Caco-2 (cell line): Measurements from ENCODE around the gene GNGT1. TPM values are rescaled to one million over a fixed set of nuclear protein-coding genes. Genes with fewer than 3 reads are reported as not detected.

Experiments
- BruUV-seq: library from RNA; stranded (reverse); fragments of 400-500 nt; replicated peaks from 2 replicates; lab custom pipeline; 2021; lab: Mats Ljungman, UMichigan
- CTCF ChIA-PET: fragments of 300-600 bp; sonication (Branson Sonifier 250); formaldehyde crosslinking; loops from one replicate; lab custom pipeline; 2022; ENCODE audit warnings: antibody characterized with exemption; lab: Charles Lee
- POLR2A ChIA-PET: fragments of 300-600 bp; sonication (Branson Sonifier 250); formaldehyde crosslinking; loops from one replicate; lab custom pipeline; 2022; ENCODE audit warnings: antibody characterized with exemption; lab: Charles Lee
- DNase-seq, 2 experiments: peaks; one replicate each; pipeline versions ENCODE4 v3.0.0 to v3.0.0-alpha.2; 2020 to 2022
- H3K27me3 ChIP-seq: replicated peaks from 2 replicates; pipeline ENCODE4 v1.6.0; 2011; ENCODE audit warnings: low read length; ENCODE audit not compliant: control insufficient read depth, insufficient read depth
- H3K36me3 ChIP-seq: 2 replicates; pipeline ENCODE4 v1.5.1; 2011; ENCODE audit warnings: low read length; ENCODE audit not compliant: control insufficient read depth, insufficient read depth
- H3K4me1 ChIP-seq: fragments of 250-450 bp; sonication (Bioruptor Pico); 2 replicates; pipeline ENCODE4 v1.5.1; 2020; ENCODE audit warnings: mild to moderate bottlenecking
- H3K4me3 ChIP-seq: 2 replicates; pipeline ENCODE4 v1.5.1; 2011; ENCODE audit warnings: low read depth, mild to moderate bottlenecking, control low read depth, low read length
- H3K9me3 ChIP-seq: fragments of 250-450 bp; sonication (Bioruptor Pico); 2 replicates; pipeline ENCODE4 v1.5.1; 2020; ENCODE audit warnings: mild to moderate bottlenecking, moderate library complexity
- H3K27ac Mint-ChIP-seq: one replicate; pipeline ENCODE4 v1.8.0; 2022; ENCODE audit warnings: mixed read lengths; ENCODE audit not compliant: unreplicated experiment
- H3K27me3 Mint-ChIP-seq: one replicate; pipeline ENCODE4 v1.8.0; 2022; ENCODE audit warnings: mixed read lengths; ENCODE audit not compliant: insufficient read depth, unreplicated experiment
- H3K36me3 Mint-ChIP-seq: one replicate; pipeline ENCODE4 v1.8.0; 2022; ENCODE audit warnings: mild to moderate bottlenecking, mixed read lengths; ENCODE audit not compliant: insufficient read depth, unreplicated experiment
- H3K4me1 Mint-ChIP-seq: one replicate; pipeline ENCODE4 v1.8.0; 2022; ENCODE audit warnings: low read depth, mixed read lengths; ENCODE audit not compliant: unreplicated experiment
- H3K4me3 Mint-ChIP-seq: one replicate; pipeline ENCODE4 v1.8.0; 2022; ENCODE audit warnings: mild to moderate bottlenecking, moderate library complexity, mixed read lengths; ENCODE audit not compliant: unreplicated experiment
- H3K9me3 Mint-ChIP-seq: one replicate; pipeline ENCODE4 v1.8.0; 2022; ENCODE audit warnings: mixed read lengths; ENCODE audit not compliant: unreplicated experiment
- CTCF ChIP-seq, 2 experiments: fragments of 200-600 bp in 1 of 2; IDR thresholded peaks; 1 replicate in 1 of 2; 2 replicates in 1 of 2; pipeline versions ENCODE4 v1.5.1 to v1.8.0; 2011 to 2022; ENCODE audit warnings: antibody characterized with exemption in 1 of 2, control low read depth in 1 of 2, inconsistent platforms in 1 of 2, low read depth in 1 of 2, low read length in 1 of 2, mild to moderate bottlenecking in 1 of 2, moderate library complexity in 1 of 2; ENCODE audit not compliant: insufficient read depth in 1 of 2, severe bottlenecking in 1 of 2, unreplicated experiment in 1 of 2
- intact Hi-C: fragments of 100-400 bp; cut with micrococcal nuclease; formaldehyde crosslinking; loops from one replicate; pipeline ENCODE4 v1.10.0; 2022; ENCODE audit not compliant: unreplicated experiment
- total RNA-seq: library from RNA; stranded (reverse); gene quantifications from 2 replicates; pipeline ENCODE4 v1.2.3, GENCODE V29; 2022

Gene GNGT1
- total RNA-seq, 1 experiment from 2014 or later: 0.54 TPM

GRCh38 chr7:93941945-93942344 lies 35.6 kb downstream of the GNGT1 start:
- peaks cover 3% of the 10 kb centered on the region; the same call in 1 of the 2 replicates for H3K4me1 ChIP-seq
- no peak overlapping the region for H3K27ac Mint-ChIP-seq
- ChIA-PET POLR2A (no interaction called here), CTCF (no interaction called here)
- no peaks in the 10 kb centered on the region for H3K36me3 ChIP-seq
- no peak for DNase-seq
- no peaks in the 10 kb centered on the region for H3K27me3 ChIP-seq
- no peak for TF ChIP-seq CTCF (IDR thresholded peaks at IDR 0.05; ENCODE audit: insufficient read depth in 1 of 2, low read depth in 1 of 2, low read length in 1 of 2, severe bottlenecking in 1 of 2, unreplicated experiment in 1 of 2)
- H3K27me3 Mint-ChIP-seq: peaks cover 23% of the 10 kb centered on the region
- H3K4me1 Mint-ChIP-seq: no peaks in the 10 kb centered on the region
- H3K4me3 Mint-ChIP-seq: no peak overlapping the region
- no peaks in the 10 kb centered on the region for H3K9me3 Mint-ChIP-seq
- no peak overlapping the region for H3K4me3 ChIP-seq
- H3K9me3 ChIP-seq: no peaks in the 10 kb centered on the region
- no TSS peak for BruUV-seq
- intact Hi-C loops: no loop called here
- H3K36me3 Mint-ChIP-seq: no peaks in the 10 kb centered on the region

- no peak overlapping the region for H3K4me3 ChIP-seq
- ChIA-PET CTCF (no interaction called here), POLR2A (no interaction called here)
- Mint-ChIP-seq H3K27ac (no peak overlapping the region), H3K36me3 (no peaks in the 10 kb centered on the region), H3K4me1 (no peaks in the 10 kb centered on the region), H3K4me3 (no peak overlapping the region), H3K27me3 (peaks cover 23% of the 10 kb centered on the region), H3K9me3 (no peaks in the 10 kb centered on the region)
- intact Hi-C loops: no loop called here
- TF ChIP-seq CTCF (IDR thresholded peaks at IDR 0.05; ENCODE audit: insufficient read depth in 1 of 2, low read depth in 1 of 2, low read length in 1 of 2, severe bottlenecking in 1 of 2, unreplicated experiment in 1 of 2): no peak
- peaks cover 3% of the 10 kb centered on the region; the same call in 1 of the 2 replicates for H3K4me1 ChIP-seq
- H3K36me3 ChIP-seq: no peaks in the 10 kb centered on the region
- DNase-seq: no peak
- no peaks in the 10 kb centered on the region for H3K27me3 ChIP-seq
- no TSS peak for BruUV-seq
- no peaks in the 10 kb centered on the region for H3K9me3 ChIP-seq
Observed at GRCh38 chr7:93943816-93944540, 37.6 kb downstream of the GNGT1 start.

GRCh38 chr7:93944673-93945072 lies 38.3 kb downstream of the GNGT1 start:
- no peaks in the 10 kb centered on the region for H3K4me1 Mint-ChIP-seq
- Histone ChIP-seq H3K36me3 (no peaks in the 10 kb centered on the region), H3K4me1 (peaks cover 3% of the 10 kb centered on the region; the same call in 1 of the 2 replicates), H3K9me3 (no peaks in the 10 kb centered on the region), H3K4me3 (no peak overlapping the region), H3K27me3 (no peaks in the 10 kb centered on the region)
- H3K36me3 Mint-ChIP-seq: no peaks in the 10 kb centered on the region
- no peak for DNase-seq
- no TSS peak for BruUV-seq
- intact Hi-C loops: no loop called here
- ChIA-PET POLR2A (no interaction called here), CTCF (no interaction called here)
- H3K27me3 Mint-ChIP-seq: peaks cover 23% of the 10 kb centered on the region
- no peak overlapping the region for H3K4me3 Mint-ChIP-seq
- H3K9me3 Mint-ChIP-seq: no peaks in the 10 kb centered on the region
- no peak overlapping the region for H3K27ac Mint-ChIP-seq
- no peak for TF ChIP-seq CTCF (IDR thresholded peaks at IDR 0.05; ENCODE audit: insufficient read depth in 1 of 2, low read depth in 1 of 2, low read length in 1 of 2, severe bottlenecking in 1 of 2, unreplicated experiment in 1 of 2)
